SKM-1 treated with dmso at 0.1 percent for 144 hours (cell line): ENCODE data around the gene ATP6V1B1.

Experiments used
- DNase-seq: peaks from one replicate; lab custom pipeline; 2025; ENCODE audit not compliant: unreplicated experiment; lab: John Stamatoyannopoulos, UW

Gene ATP6V1B1

DNA sequence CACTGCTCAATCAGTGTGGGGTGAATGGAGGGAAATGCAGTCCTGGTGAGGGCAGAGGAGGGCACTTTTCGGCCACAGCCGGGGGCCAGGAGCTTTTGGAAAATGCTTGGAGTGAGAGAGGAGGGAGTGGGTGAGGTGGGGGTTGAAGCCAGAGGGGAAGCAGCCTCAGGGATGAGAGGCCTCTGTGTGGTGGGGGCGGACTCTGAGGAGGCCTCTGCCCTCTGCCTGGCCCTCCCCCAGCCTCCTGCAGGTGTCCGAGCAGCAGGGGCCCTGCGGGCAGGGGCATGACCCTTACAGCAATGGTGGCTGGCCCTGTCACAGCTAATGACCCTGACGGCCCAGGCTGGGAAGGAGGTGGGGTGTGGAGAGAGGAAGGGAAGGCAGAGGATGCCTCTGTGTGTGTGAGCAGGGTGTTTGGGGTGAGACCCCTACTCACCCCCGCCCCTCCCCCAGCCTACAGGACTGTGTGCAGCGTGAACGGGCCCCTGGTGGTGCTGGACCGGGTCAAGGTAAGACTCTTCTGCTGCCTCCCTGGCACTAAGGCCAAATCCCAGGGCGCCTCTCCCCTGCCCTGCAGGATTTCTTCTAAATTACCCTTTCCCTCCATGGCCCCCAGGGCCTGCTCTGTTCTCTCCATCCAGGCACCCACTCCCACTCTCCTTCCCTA, 7.6 kb downstream of the ATP6V1B1 start:
- no peak for DNase-seq

DNA sequence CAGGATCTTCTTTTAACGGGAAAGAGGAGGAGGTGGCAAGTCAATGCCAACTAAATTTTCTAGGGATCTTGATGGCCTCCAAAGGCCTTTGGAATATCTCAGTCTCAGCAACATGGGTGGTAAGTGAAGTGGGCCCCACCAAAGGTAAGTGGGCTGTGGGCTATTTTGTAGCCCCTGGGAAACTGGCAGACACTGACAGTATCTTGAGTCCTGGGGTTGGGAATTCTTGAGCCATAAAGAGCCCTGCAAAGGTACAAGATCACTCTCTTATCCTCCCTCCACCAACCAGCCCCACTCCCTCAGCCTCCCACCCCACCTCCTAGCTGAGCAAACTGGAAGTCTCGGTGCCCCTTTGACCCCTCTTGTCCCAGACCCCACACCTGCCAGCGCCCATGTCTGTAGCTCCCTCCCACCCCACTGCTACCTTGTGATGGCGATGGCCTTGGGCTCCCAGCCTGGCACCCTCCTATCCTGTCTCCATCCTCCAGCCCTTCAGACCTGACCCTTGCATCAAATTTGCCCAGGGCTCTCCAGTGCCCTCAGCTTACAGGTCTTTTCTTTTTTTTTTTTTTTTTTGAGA, 8.5 kb downstream of the ATP6V1B1 start:
- DNase-seq: no peak

DNA sequence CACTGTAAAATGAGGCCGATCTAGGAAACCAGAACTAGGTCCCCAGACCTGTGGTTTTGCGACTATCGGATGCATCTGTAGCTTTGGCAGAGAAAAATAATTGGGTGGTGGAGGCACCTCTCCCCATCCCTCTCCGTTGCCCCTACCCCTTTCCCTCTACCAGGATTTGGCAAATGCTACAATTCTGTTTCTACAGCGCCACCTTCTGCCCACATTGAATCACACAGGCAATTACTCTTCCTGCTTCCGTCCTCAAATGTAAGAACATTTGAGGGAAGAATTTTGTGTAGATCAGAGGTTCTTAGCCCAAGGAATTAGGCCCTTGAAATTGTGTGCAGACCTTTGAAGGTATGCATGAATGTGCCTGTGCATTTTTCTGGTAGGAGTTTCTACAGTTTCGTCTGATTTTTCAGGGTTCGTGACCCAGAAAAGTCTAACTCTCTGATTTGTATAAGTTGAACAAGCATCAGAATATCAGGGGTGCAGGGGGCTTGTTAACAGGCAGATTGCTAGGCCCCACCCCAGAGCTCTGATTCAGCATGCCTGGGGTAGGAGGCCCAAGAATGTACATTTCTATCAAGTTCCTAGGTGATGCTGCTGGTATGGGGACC, 11.2 kb downstream of the ATP6V1B1 start:
- peak; percentile 70 for DNase-seq

DNA sequence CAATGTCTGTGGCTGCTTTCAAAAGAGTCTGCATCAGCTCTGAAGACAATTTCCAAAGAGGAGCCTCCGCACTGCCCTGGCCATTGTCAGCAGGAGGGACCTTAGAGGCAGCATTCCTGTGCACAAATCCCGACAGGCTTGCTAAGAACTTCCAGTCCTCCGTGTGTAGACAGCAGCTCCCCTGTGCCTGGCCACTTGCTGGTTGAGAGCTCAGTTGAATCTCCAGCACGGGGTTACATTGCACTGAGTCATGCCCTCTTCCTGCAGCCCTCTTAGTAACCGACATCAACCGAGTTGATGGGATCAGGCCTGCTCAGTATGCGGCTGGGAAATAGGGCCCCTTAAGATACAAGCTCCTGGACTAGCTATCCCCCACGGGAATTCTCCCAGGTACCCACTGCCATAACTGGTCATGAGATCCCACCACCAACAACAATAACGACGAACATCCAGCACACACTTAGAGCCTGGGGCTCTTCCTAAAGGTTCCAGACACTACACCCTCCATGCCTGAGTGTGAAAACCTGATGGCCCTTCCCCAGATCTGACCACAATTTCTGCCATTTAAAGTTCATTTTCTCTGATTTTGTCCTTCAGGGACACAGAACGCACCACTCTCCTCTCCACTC, 12.0 kb downstream of the ATP6V1B1 start:
- no peak for DNase-seq

DNA sequence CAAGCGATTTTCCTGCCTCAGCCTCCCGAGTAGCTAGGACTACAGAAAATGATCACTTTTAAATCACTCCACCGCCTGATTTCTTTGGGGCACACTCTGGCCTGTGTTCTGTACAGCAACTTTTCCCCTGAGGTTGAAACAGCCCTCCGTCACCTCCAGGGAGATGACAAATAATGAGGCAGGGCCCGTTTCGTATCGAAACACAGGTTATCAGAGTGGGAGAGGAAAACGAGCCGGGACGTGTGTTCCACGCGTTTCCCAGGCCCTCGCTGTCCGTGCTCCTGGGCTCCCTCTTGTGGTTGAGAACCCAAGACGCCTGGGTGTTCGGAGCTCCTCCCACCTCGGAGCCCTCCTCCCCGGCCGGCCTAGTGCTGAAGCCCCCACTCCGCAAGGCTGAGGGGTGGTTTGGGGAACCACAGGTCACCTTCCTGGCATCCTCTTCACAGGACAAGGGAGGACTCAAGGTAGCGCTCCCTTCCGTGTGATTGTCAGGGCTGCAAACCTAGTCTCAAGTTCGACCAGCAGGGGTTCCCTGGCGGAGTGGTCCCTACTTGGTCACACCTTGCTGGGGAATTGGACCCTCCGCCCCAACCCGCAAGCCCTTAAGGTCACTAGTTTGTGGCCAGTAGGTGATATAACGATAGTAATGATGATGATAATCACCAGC, 12.8 kb downstream of the ATP6V1B1 start:
- DNase-seq: peak; percentile 74

DNA sequence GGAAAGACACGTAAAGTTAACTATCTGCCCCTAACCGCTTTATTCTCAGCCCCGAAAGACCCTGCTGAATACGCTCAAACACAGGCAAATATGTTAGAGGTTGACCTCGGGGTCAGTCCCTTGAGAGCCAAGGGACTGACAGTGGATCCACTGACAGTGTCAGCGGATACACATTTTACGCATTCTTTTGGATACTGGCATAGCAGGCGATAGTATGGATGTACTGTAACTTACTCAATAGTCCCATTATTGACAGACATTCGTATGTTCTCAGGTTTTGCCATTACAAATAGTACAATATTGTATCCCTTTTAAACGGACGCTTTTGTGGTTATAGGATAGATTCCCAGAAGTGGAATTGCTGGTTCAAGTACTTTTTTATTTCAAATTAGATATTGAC, 13.4 kb downstream of the ATP6V1B1 start:
- DNase-seq: no peak

DNA sequence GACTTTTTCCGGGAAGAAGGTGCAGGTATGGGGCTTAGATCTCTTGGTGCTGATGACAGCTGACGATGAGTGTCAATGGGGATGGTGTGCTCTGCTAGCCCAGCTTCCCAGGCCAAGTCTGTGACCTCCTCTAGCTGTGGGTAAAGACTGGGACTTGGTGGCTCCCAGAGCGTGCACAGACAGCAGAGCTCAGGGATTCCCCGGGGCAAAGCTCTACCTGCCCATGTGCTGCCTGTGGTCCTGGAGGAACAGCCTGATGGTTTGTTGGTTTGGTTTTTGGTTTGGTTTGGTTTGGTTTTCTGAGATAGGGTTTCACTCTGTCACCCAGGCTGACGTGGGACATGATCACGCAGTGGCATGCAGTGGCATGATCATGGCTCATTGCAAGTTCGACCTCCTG, 19.2 kb downstream of the ATP6V1B1 start:
- no peak for DNase-seq

DNA sequence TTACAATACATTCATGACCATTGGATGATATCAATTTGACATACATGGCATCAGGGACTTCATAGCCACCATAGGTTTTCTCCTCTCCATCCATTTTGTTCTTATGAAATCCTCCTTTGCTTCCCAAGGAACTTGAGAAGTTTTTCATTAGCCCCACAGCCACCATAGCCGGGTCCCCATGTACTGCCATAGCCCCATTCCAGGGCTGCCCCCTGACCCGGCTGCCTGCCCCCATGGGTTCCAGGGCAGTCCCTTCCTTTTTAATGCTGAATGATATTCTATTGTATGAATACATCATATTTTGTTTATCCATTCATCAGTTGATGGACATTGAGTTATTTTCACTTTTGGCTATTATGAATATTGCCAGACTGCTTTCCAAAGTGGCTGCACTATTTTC, 20.4 kb downstream of the ATP6V1B1 start:
- DNase-seq: no peak

DNA sequence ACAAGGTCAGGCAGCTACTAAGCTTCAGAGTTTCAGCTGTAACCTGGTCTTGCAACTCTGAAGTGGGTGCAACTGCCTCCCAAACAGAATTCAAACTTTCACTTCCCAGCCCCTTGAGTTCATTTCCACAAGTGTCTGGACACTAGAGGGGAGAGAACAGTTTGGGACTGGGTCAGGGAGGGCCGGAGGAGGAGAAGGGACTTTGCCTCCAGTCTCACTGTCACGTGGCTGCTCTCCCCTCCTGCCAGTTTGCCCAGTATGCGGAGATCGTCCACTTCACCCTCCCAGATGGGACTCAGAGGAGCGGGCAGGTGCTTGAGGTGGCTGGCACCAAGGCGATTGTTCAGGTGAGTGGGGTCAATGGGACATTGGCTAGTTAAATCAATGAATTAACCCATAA, 22.1 kb downstream of the ATP6V1B1 start:
- DNase-seq: no peak

DNA sequence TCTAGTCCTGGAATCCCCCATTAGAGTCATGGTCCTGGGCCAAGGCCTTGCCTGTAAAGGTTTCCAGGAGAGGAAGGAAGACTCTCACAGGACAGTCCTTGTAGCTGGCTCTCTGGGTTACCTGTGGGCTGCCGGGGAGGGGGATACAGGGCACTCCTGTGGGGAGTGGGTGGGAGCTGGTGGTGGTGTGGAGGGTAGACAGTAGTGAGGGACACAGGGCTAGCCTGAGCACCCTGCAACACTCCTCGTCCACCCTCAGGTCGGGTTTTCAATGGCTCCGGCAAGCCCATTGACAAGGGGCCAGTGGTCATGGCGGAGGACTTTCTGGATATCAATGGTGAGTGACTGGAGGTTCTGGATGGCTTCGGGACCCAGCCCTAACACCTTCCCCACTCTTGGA, 23.1 kb downstream of the ATP6V1B1 start:
- DNase-seq: no peak

DNA sequence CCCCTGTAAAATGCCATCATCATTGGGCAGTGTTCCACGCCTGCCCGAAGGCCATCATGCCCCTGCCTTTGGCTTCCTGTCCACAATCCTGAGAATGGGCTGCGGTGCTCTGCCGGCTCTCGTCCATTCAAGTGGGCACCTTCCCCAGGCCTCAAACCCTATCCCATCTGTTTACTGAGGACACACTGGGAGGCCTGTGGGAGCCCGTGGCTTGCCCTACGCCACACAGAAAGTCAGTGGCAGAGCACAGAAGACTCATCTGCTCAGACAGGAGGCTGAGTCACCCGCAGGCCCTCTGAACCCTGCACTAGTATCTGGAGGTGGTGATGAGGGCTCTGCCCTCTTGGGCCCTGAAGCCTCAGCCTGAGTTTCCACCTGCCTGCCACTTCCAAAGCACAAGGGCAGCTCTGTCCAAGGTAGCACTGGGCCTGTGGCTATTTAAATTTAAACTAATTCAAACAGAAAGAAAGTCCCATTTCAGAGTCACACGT, 23.6 kb downstream of the ATP6V1B1 start:
- no peak for DNase-seq

DNA sequence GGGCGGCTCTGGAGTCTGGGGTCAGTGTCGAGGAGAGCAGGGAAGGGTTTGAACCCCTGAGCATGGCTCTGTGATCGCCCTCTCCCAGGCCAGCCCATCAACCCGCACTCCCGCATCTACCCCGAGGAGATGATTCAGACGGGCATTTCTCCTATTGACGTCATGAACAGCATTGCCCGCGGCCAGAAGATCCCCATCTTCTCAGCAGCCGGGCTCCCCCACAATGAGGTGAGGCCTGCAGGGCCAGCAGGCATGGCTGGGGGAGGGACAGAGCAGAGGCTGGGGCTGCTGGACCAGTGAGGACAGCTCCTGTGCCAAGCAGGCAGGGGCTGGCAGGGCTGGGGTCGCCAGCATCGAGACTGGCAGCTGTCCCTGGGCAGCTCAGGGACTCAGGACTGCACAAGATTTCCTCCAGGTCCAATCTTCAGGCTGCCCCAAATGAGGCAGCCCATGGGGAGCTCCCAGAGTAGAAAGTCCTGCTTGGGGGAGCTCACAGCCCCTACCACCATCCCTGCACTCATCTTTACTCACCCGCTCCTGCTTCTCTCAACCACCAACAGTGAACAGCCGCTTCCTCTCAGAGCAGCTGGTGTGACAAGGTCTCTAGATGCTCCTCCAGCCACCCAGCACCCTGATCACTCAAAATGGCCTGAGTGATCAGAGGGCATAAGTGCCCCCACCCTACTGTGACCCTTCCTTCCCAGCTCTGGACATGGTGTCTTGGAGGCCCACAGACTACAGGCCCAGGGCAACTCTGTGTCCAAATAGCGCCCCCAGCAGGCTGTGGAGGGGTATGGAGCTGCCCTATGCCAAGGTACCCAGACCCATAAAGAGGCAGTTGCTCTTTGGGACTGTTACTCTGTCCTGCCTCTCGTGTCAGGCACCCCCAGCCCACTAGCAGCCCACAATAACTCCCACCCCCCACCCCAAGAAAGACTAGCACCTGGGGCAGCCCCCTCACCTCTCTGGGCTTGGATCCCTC, 24.4 kb downstream of the ATP6V1B1 start:
- DNase-seq: no peak

DNA sequence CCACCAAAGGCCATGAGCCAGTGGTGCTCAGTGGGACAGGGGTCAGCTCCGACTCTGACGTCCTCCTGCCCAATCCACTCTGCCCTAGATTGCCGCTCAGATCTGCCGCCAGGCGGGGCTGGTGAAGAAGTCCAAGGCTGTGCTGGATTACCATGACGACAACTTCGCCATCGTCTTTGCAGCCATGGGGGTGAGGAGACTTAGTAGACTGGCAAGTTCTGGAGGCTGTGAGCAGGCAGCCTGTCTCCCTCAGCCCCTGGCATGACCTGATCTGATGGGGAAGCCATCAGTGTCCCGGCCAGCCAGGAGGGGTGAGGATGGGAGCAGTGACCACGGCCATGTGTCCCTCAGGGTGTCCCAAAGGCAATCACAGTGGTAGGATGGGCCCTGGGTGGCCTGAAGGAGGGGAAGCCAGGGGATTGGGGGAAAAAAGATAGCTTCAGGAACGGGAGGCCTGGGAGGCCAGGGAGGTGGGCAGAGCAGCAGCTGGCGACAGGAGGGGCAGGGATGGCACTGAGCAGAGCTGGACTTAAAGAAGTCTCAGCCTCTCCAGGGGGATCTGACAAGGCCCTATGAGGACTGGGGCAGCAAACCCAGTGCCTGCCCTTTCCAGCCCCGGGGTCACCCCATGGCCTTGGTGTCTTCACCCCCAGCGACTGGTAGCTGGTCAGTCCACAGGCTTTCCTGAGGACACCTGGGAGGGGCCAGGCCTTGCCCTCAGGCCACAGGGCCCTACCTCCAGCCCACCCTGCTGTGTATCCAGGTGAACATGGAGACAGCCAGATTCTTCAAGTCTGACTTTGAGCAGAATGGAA, 25.3 kb downstream of the ATP6V1B1 start:
- no peak for DNase-seq

DNA sequence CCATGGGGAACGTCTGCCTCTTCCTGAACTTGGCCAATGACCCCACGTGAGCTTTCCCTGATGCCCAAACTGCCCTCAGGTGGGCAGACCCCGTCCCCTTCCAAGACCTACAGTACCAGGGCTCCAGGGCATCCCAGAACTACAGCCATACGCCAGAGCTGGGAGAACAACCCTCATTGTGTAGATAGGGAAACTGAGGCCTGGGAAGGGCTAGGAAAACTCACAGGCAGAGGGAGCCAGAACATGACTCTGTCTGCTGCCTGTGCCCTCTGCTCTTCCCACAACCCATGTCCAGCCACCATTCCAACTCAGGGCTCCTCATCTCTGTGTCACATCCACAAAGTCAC, 25.9 kb downstream of the ATP6V1B1 start:
- no peak for DNase-seq

DNA sequence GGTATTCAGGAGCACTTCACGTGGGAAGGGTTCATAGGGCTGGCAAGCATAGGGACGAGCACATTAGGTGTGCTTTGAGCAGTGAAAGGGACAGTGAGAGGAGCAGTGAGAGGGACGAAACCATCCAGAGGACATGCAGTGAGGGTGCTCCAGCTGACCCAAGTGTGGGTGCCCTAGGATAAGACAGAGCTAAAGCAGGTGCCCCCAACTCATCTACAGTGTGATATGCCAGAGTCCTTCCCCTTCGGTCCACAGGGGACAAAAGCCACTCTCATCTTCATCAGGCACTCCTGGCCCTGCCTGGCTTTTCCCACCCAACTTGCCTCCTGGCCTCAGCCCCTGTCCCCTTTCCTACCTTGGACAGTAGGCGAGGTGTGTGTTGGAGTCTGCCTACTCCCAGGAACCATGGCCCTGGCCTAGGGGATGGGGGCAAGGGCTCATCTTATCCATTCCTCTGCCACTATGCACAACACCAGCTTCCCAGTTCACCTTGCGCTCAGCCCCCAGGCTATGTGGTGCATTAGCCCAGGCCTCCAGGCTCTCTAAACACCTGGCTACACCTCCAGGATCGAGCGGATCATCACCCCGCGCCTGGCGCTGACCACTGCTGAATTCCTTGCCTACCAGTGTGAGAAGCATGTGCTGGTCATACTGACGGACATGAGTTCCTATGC, 26.6 kb downstream of the ATP6V1B1 start:
- no peak for DNase-seq

DNA sequence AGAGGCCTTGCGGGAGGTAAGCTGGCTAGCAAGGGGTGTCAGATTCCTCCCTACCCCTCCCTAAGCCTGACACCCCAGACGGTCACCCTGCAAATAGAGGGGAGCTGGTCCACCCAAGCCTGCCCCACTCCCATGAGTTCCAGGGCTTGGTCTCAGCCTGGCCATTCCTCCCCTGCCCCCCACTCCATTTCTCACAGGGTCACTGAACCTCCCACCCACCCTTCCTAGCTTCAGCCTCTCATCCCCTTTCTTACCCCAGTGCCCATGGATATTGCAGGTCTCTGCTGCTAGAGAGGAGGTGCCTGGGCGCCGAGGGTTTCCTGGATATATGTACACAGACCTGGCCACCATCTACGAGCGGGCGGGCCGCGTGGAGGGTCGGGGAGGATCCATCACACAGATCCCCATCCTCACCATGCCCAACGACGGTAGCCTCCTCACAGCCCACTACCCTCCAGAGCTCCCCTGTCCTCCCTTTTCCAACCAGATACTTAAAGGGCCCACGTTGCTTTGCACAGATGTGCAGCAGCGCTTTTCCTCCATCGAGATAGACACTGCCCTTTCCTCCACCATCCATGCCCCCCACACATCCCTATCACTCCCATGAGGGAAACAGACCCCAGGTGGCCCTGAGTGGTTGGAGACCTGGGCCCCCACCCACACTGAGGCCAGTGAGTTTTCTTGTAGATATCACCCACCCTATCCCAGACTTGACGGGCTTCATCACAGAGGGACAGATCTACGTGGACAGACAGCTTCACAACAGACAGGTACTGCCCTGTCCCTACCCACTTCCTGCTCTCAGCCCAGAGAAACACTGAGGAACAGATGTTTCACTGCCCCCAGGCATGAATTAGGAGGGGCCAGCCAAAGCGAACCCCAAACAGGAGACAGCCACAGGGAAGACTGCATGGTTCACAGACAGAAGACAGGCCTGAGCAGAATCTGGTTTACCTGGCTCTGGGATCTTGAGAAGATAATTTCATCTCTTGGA, 27.5 kb downstream of the ATP6V1B1 start:
- DNase-seq: no peak

DNA sequence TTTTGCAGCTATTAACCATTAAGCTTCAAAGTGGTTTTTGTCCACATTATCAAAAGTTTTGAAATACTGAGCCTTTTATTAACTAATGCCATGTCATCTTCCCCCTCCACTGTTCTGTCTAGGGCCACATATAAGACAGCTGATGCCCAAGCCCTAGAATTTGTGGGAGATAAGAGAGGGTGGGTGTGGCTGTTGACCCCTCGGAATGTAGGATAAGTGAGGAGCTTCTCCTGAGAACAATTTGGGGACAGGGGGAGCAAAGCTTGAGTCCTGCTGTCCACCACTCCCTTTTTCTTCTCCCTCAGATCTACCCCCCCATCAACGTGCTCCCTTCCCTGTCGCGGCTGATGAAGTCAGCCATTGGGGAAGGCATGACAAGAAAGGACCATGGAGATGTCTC, 28.4 kb downstream of the ATP6V1B1 start:
- DNase-seq: no peak
